GM12878 (cell line): ENCODE data around the gene PKHD1. TPM values are rescaled to one million over a fixed set of nuclear protein-coding genes. Genes with fewer than 3 reads are reported as not detected.

Source experiments
- ATAC-seq: fragments of 200-7000 bp; cut with Tn5 transposase; 3 replicates; pipeline ENCODE4 v1.9.1; 2020; ENCODE audit warnings: mild to moderate bottlenecking, moderate library complexity
- BruUV-seq: library from RNA; stranded (reverse); fragments of 400-500 nt; replicated peaks from 2 replicates; lab custom pipeline; 2021; lab: Mats Ljungman, UMichigan
- CTCF ChIA-PET: fragments of 300-600 bp; sonication (Branson Sonifier 250); formaldehyde crosslinking; extraction: SDS; loops from one replicate; lab custom pipeline; 2021; ENCODE audit warnings: inconsistent platforms; lab: Yijun Ruan, JAX
- POLR2A ChIA-PET: fragments of 350-600 bp; formaldehyde crosslinking; extraction: SDS; loops from one replicate; lab custom pipeline; 2021; ENCODE audit warnings: inconsistent platforms; lab: Charles Lee
- RAD21 ChIA-PET: fragments of 300-600 bp; sonication (Branson Sonifier 250); formaldehyde crosslinking; loops from one replicate; lab custom pipeline; 2023; ENCODE audit warnings: antibody characterized with exemption; ENCODE audit not compliant: unreplicated experiment; lab: Charles Lee
- SMC1A ChIA-PET: fragments of 300-600 bp; sonication (Branson Sonifier 250); formaldehyde crosslinking; loops from one replicate; lab custom pipeline; 2023; ENCODE audit not compliant: unreplicated experiment, uncharacterized antibody; lab: Charles Lee
- DNase-seq: peaks from one replicate; pipeline ENCODE4 v3.0.0-alpha.2; 2011; ENCODE audit warnings: low read depth, low spot score
- FAIRE-seq: peaks from 3 replicates; lab custom pipeline; 2011; peaks lifted over from hg19 to GRCh38; lab: Jason Lieb, UNC
- H2AFZ ChIP-seq: 2 replicates; pipeline ENCODE4 v1.6.0; 2011; ENCODE audit warnings: low read depth, low read length, control low read depth; ENCODE audit not compliant: control insufficient read depth
- H3K27ac ChIP-seq: 2 replicates; pipeline ENCODE4 v1.5.1; 2011; ENCODE audit warnings: control low read depth; ENCODE audit not compliant: control insufficient read depth, insufficient read depth
- H3K27me3 ChIP-seq, 2 experiments: replicated peaks in 1 of 2; 2 replicates each; pipeline versions ENCODE4 v1.6.0 to v1.6.1; 2011; ENCODE audit warnings: low read length in 1 of 2; ENCODE audit not compliant: control insufficient read depth in 2 of 2, insufficient read depth in 2 of 2
- H3K36me3 ChIP-seq, 2 experiments: 2 replicates each; pipeline ENCODE4 v1.5.1; 2011; ENCODE audit warnings: low read length in 1 of 2; ENCODE audit not compliant: control insufficient read depth in 2 of 2, insufficient read depth in 2 of 2
- H3K4me1 ChIP-seq: 2 replicates; pipeline ENCODE4 v1.6.1; 2011; ENCODE audit warnings: mild to moderate bottlenecking, low read length, moderate library complexity, mixed read lengths; ENCODE audit not compliant: control insufficient read depth, insufficient read depth
- H3K4me2 ChIP-seq: 2 replicates; pipeline ENCODE4 v1.6.0; 2011; ENCODE audit warnings: control low read depth; ENCODE audit not compliant: control insufficient read depth, insufficient read depth
- H3K4me3 ChIP-seq: fragments of 200-600 bp; sonication (generic); 2 replicates; pipeline ENCODE4 v1.5.1; 2016
- H3K79me2 ChIP-seq: 2 replicates; pipeline ENCODE4 v1.6.0; 2011; ENCODE audit warnings: low read length; ENCODE audit not compliant: control insufficient read depth, insufficient read depth
- H3K9ac ChIP-seq: 2 replicates; pipeline ENCODE4 v1.8.0; 2011; ENCODE audit warnings: low read length, control low read depth, mixed read lengths; ENCODE audit not compliant: control insufficient read depth, insufficient read depth
- H3K9me3 ChIP-seq: replicated peaks from 3 replicates; pipeline ENCODE4 v1.5.1; 2011; ENCODE audit warnings: mild to moderate bottlenecking, low read length; ENCODE audit not compliant: control insufficient read depth, insufficient read depth
- H4K20me1 ChIP-seq: 2 replicates; pipeline ENCODE4 v1.6.0; 2011; ENCODE audit not compliant: control insufficient read depth, insufficient read depth
- ASH2L ChIP-seq: fragments of 300-600, 200-600 bp; sonication (generic); IDR thresholded peaks from 2 replicates; pipeline ENCODE4 v1.6.1; 2017; ENCODE audit warnings: low read depth, mild to moderate bottlenecking, borderline replicate concordance
- ATF2 ChIP-seq: IDR thresholded peaks from 2 replicates; pipeline ENCODE4 v1.6.1; 2012; ENCODE audit warnings: low read length, inconsistent platforms
- BCL11A ChIP-seq: IDR thresholded peaks from 2 replicates; pipeline ENCODE4 v1.6.1; 2011; ENCODE audit warnings: low read depth, low read length
- BCL3 ChIP-seq: IDR thresholded peaks from 2 replicates; pipeline ENCODE4 v1.6.1; 2011; ENCODE audit warnings: borderline replicate concordance, low read depth, mild to moderate bottlenecking, moderate library complexity, low read length; ENCODE audit not compliant: insufficient read depth, poor library complexity, severe bottlenecking
- CTCF ChIP-seq, 3 experiments: IDR thresholded peaks in 2 of 3; conservative IDR thresholded peaks in 1 of 3; 2 replicates each; pipeline ENCODE4 v1.5.1; 2011; ENCODE audit warnings: low read depth in 3 of 3, low read length in 3 of 3, mild to moderate bottlenecking in 3 of 3, control low read depth in 2 of 3, moderate library complexity in 2 of 3, inconsistent platforms in 1 of 3, mixed read lengths in 1 of 3; ENCODE audit not compliant: control insufficient read depth in 2 of 3, insufficient read depth in 1 of 3; ENCODE audit errors: extremely low read depth in 1 of 3
- HDAC2 ChIP-seq: fragments of 200-600 bp; sonication (generic); IDR thresholded peaks from 2 replicates; pipeline ENCODE4 v1.6.1; 2017
- JUNB ChIP-seq: IDR thresholded peaks from 2 replicates; pipeline ENCODE4 v1.6.1; 2016; ENCODE audit warnings: antibody characterized with exemption, mild to moderate bottlenecking
- MEF2A ChIP-seq: IDR thresholded peaks from 2 replicates; pipeline ENCODE4 v1.6.1; 2011; ENCODE audit warnings: low read depth, mild to moderate bottlenecking, low read length, moderate library complexity; ENCODE audit not compliant: insufficient read depth
- PBX3 ChIP-seq: IDR thresholded peaks from 2 replicates; pipeline ENCODE4 v1.6.1; 2011; ENCODE audit warnings: mild to moderate bottlenecking, low read depth, low read length, moderate library complexity; ENCODE audit not compliant: insufficient replicate concordance
- PML ChIP-seq: IDR thresholded peaks from 2 replicates; pipeline ENCODE4 v1.6.1; 2012; ENCODE audit warnings: low read length, inconsistent platforms
- RAD21 ChIP-seq: IDR thresholded peaks from 2 replicates; pipeline ENCODE4 v1.6.1; 2011; ENCODE audit warnings: mild to moderate bottlenecking, low read depth, low read length, moderate library complexity; ENCODE audit not compliant: insufficient read depth
- RUNX3 ChIP-seq: IDR thresholded peaks from 2 replicates; pipeline ENCODE4 v1.6.1; 2012; ENCODE audit warnings: low read length, inconsistent platforms
- SMC3 ChIP-seq: IDR thresholded peaks from 2 replicates; pipeline ENCODE4 v1.6.1; 2011; ENCODE audit warnings: low read length, improper control_type of control experiment, borderline replicate concordance
- TAF1 ChIP-seq: IDR thresholded peaks from 2 replicates; pipeline ENCODE4 v1.6.1; 2011; ENCODE audit warnings: mild to moderate bottlenecking, low read depth, low read length, borderline replicate concordance
- TARDBP ChIP-seq: IDR thresholded peaks from 2 replicates; pipeline ENCODE4 v1.6.1; 2016; ENCODE audit warnings: borderline replicate concordance
- USF2 ChIP-seq: IDR thresholded peaks from 2 replicates; pipeline ENCODE4 v1.6.1; 2011; ENCODE audit warnings: low read depth, low read length, improper control_type of control experiment, borderline replicate concordance
- WGBS: methylation state at CpG from one replicate; pipeline ENCODE4 v1.1.6; 2016; ENCODE audit warnings: low lambda C conversion rate; ENCODE audit not compliant: insufficient replicate concordance, insufficient coverage; ENCODE audit errors: missing lambda C conversion rate; 5-methylcytosine and 5-hydroxymethylcytosine counted together
- in situ Hi-C: fragments of 300-500 bp; cut with MboI; formaldehyde crosslinking; loops from 9 replicates; pipeline ENCODE4 v1.14.3; 2018; ENCODE audit warnings: mixed read lengths
- intact Hi-C: fragments of 100-400 bp; cut with micrococcal nuclease; formaldehyde crosslinking; loops from one replicate; pipeline ENCODE4 v1.14.2; 2022; ENCODE audit not compliant: unreplicated experiment
- polyA plus RNA-seq, 11 experiments: library from polyadenylated mRNA; depleted of rRNA in 4 of 11; unstranded in 6 of 11; stranded (reverse) in 5 of 11; fragments of >200 nt; fragmentation: Nextera tagmentation in 4 of 11; fragmentation: Illumina TruSeq in 1 of 11; extraction: Ambion mirVana in 4 of 11; extraction: Trizol in 1 of 11; gene quantifications; 1 replicate in 1 of 11; 2 replicates in 10 of 11; pipeline versions ENCODE4 v1.2.1 to v1.2.3, GENCODE V29; 2011 to 2016; ENCODE audit warnings: inconsistent platforms in 2 of 11, missing spikeins in 2 of 11, low read depth in 1 of 11
- total RNA-seq, 4 experiments: library from RNA; depleted of rRNA in 3 of 4; stranded (reverse); fragments of >200 nt in 3 of 4; fragmentation: Illumina TruSeq in 1 of 4; extraction: Trizol in 1 of 4; gene quantifications; 2 replicates each; pipeline versions ENCODE4 v1.2.1 to v1.2.3, GENCODE V29; 2013 to 2021

Gene PKHD1
- total and polyA plus RNA-seq, 10 of the 15 experiments (the other 5 are each of a cell fraction or from before 2014, with no cell fraction given) = under 0.01 to 0.90 (median 0.02) TPM; not detected in 1

GRCh38 chr6:51855310-51856082 lies 231.9 kb downstream of the PKHD1 start:
- no peak overlapping the region for H3K27ac ChIP-seq
- FAIRE-seq = peak; percentile 52
- no peaks in the 10 kb centered on the region for H3K4me1 ChIP-seq
- no peaks in the 10 kb centered on the region for H3K36me3 ChIP-seq
- no peaks in the 10 kb centered on the region for H3K9me3 ChIP-seq
- H3K79me2 ChIP-seq = no peaks in the 10 kb centered on the region
- H3K4me3 ChIP-seq = no peak overlapping the region
- in situ Hi-C loops = loop anchor here (5.0 to 10.0 kb wide), 3 partner anchors 107 to 379 kb away; no protein-coding TSS in a partner anchor
- no peak overlapping the region for H3K4me2 ChIP-seq
- ChIA-PET SMC1A (interaction anchor here (0.6 to 6.7 kb wide), 17 partner anchors 9 to 166 kb away, joined by 3 to 83 read pairs (median 5); no protein-coding TSS in a partner anchor), CTCF (interaction anchor here (0.6 to 4.3 kb wide), 18 partner anchors 10 to 194 kb away, joined by 3 to 73 read pairs (median 3); no protein-coding TSS in a partner anchor), POLR2A (no interaction called here), RAD21 (interaction anchor here (0.7 to 3.1 kb wide), 9 partner anchors 13 to 194 kb away, joined by 3 to 37 read pairs (median 5); no protein-coding TSS in a partner anchor)
- peak; percentile 96 for ATAC-seq
- intact Hi-C loops = loop anchor here (1.0 to 10.0 kb wide), 4 partner anchors 79 to 291 kb away; no protein-coding TSS in a partner anchor
- H3K27me3 ChIP-seq = no peaks in the 10 kb centered on the region
- no peak overlapping the region for H3K9ac ChIP-seq
- H4K20me1 ChIP-seq = no peaks in the 10 kb centered on the region
- BruUV-seq = no TSS peak
- no peak overlapping the region for H2AFZ ChIP-seq
- peak; percentile 11 for DNase-seq
- WGBS = 11% methylated on average over 10 of the region's 10 CpGs
- TF ChIP-seq TAF1 = no peak
- peak; percentile 84 for TF ChIP-seq SMC3
- no peak for TF ChIP-seq ATF2
- no peak for TF ChIP-seq MEF2A
- no peak for TF ChIP-seq PBX3
- no peak for TF ChIP-seq JUNB
- no peak for TF ChIP-seq PML
- TF ChIP-seq HDAC2 = no peak
- TF ChIP-seq BCL11A = no peak
- TF ChIP-seq CTCF (IDR thresholded peaks at IDR 0.05 in 2 of 3, conservative IDR thresholded peaks at IDR 0.05 in 1 of 3; ENCODE audit: control insufficient read depth in 2 of 3, extremely low read depth in 1 of 3, insufficient read depth in 1 of 3, low read depth in 3 of 3, low read length in 3 of 3) = peak; percentile 59 to 67 (median 61)
- peak; percentile 93 for TF ChIP-seq RAD21
- TF ChIP-seq RUNX3 = no peak; the same call in 1 of the 2 replicates
- no peak for TF ChIP-seq USF2
- no peak for TF ChIP-seq TARDBP
- TF ChIP-seq ASH2L = no peak
- TF ChIP-seq BCL3 = no peak
